Retinal pigment epithelial cell (primary cell): ENCODE data around the gene CNTNAP2.

Experiments
- DNase-seq: peaks from one replicate; pipeline ENCODE4 v3.0.0-alpha.2; 2010; ENCODE audit warnings: low read depth
- H3K4me3 ChIP-seq: 2 replicates; pipeline ENCODE4 v1.5.1; 2011; ENCODE audit warnings: mild to moderate bottlenecking, low read length, control low read depth, moderate library complexity
- TF ChIP-seq, protein P1 (sequence below): conservative IDR thresholded peaks from 2 replicates; pipeline ENCODE4 v1.5.1; 2011; ENCODE audit warnings: low read depth, low read length, control low read depth, inconsistent platforms

The CNTNAP2 gene

DNA sequence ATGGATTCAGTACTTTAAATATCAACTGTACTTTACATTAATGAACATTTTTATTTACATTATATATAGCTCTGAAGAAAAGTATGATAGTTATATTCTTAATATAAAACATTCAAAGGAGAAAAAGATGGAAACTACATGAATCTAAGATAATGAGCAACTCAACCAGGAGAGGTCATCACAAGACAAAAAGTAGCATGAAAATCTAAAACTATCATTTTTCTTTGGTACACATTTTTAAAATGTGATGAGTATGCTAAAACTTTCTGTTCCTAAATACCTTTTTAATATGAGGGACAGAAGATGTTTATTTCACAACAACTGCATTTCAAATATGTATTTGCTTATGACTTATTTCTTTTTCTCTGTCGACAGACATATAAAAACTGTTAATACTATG, 2.4 kb downstream of the CNTNAP2 start:
- no peak for DNase-seq
- TF ChIP-seq, protein P1, sequence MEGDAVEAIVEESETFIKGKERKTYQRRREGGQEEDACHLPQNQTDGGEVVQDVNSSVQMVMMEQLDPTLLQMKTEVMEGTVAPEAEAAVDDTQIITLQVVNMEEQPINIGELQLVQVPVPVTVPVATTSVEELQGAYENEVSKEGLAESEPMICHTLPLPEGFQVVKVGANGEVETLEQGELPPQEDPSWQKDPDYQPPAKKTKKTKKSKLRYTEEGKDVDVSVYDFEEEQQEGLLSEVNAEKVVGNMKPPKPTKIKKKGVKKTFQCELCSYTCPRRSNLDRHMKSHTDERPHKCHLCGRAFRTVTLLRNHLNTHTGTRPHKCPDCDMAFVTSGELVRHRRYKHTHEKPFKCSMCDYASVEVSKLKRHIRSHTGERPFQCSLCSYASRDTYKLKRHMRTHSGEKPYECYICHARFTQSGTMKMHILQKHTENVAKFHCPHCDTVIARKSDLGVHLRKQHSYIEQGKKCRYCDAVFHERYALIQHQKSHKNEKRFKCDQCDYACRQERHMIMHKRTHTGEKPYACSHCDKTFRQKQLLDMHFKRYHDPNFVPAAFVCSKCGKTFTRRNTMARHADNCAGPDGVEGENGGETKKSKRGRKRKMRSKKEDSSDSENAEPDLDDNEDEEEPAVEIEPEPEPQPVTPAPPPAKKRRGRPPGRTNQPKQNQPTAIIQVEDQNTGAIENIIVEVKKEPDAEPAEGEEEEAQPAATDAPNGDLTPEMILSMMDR, result no peak
- H3K4me3 ChIP-seq, result no peak overlapping the region

GRCh38 chr7:146123715-146124114, 7.1 kb downstream of the CNTNAP2 start:
- no peak overlapping the region for H3K4me3 ChIP-seq
- DNase-seq, result no peak
- TF ChIP-seq, protein P1, result no peak

DNA sequence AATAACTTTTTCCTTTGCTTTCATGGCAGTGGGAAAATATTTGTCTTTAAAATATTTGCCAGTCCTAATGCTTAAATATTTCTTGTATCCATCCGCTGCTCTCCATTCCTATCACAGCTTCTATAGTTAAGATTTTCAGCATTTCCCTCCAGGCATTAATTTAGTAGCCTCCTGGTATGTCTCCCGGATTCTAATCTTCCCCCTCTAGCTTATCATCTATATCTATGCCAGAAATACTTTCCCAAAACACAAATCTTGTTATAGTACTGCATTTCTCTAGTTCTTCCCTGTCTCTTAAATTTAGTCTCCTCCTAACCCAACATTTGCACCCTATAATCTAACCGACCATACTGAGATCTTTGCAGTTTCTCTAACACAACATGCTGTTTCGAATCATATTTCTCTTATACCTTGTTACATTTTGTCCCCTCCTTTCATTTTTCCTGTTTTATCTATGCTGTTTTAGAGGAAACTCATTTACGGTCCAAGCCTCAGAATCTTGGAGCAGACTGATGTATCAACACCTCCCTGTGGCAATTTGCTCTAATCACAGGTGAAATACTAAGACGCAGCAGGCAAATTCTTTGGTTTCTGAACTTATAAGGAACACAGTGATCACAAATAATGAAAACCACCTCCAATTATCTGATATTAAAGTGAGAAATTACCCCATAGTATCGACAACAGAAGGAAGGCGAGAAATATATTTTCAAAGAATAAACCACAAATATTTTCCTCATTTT, 10.3 kb downstream of the CNTNAP2 start:
- DNase-seq, result no peak
- TF ChIP-seq, protein P1, result no peak
- H3K4me3 ChIP-seq, result no peak overlapping the region

DNA sequence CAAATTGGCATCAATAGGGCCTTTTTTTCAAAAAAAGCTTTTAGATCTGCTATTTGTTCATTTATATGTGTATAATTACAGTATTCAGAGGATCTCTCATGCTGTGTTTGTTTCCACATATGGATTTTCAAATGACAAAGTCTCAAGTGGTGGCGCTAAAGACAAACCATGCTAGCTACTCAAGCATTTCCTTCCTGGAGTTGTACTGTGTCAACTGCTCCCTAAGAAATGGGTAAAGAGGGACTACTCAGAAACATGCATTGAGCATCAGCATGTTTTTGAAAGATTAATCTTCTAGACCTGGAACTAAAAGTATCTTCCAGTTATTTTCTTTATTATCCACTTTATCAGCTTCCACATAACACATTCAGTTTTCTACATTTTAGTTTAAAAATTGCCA, 12.7 kb downstream of the CNTNAP2 start:
- TF ChIP-seq, protein P1, result no peak
- DNase-seq, result no peak
- H3K4me3 ChIP-seq, result no peak overlapping the region

- TF ChIP-seq, protein P1, result no peak
- no peak overlapping the region for H3K4me3 ChIP-seq
- DNase-seq, result no peak
Observed at GRCh38 chr7:146129997-146130396, 13.4 kb downstream of the CNTNAP2 start.

- TF ChIP-seq, protein P1, result no peak
- DNase-seq, result no peak
Observed at GRCh38 chr7:146131701-146132100, 15.1 kb downstream of the CNTNAP2 start.

DNA sequence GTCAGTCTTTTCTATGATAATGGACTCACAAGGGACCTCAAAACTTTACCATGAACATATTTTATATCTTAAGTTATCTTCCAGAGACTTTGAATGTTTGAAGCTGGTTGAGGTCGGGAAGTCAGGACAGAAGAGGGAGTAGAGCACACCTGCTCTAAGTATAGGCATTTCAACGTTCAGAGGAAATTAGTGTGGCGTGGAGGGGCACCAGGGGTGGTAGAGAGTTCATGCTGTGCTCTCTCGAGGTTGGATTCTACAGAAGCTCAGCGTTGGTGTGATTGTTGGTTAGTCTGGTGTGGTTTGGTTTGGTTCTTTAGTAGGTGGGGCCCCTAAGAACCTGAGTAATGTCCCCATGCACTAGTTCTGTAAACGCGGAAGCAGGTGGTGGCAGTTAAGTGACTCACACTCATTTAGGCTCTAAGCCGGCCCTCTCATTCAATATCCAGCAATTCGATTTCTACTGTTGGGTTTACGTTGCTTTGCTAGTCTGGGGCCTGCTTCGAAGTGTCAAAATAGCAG, 19.8 kb downstream of the CNTNAP2 start:
- TF ChIP-seq, protein P1, result no peak
- H3K4me3 ChIP-seq, result no peak overlapping the region
- no peak for DNase-seq

More at GRCh38 chr7:146131701-146132100, 15.1 kb downstream of the CNTNAP2 start:
- no peak overlapping the region for H3K4me3 ChIP-seq
